ENCODE data around the gene KHDRBS1.

GRCh38 chr1:32001863-32002262 lies 11.8 kb upstream of the KHDRBS1 start:
- no peak for TF ChIP-seq CTCF (IDR thresholded peaks at IDR 0.05; ENCODE audit: low read depth, low read length, missing input control)
- no peak for TF ChIP-seq NR2F2 (IDR thresholded peaks at IDR 0.05)
- no peak for TF ChIP-seq GABPA (IDR thresholded peaks at IDR 0.05 in 1 of 2, conservative IDR thresholded peaks at IDR 0.05 in 1 of 2)
- no peak for TF ChIP-seq TAF1 (conservative IDR thresholded peaks at IDR 0.05)
- no peak for TF ChIP-seq REST (IDR thresholded peaks at IDR 0.05)
- no peak for TF ChIP-seq MAX (IDR thresholded peaks at IDR 0.05)
- TF ChIP-seq ATF3 (IDR thresholded peaks at IDR 0.05), result no peak
- TF ChIP-seq JUND (IDR thresholded peaks at IDR 0.05), result no peak
- TF ChIP-seq HNF4A (conservative IDR thresholded peaks at IDR 0.05), result no peak
- no peak for TF ChIP-seq YY1 (IDR thresholded peaks at IDR 0.05)
- TF ChIP-seq RAD21 (IDR thresholded peaks at IDR 0.05), result no peak
- no peak for TF ChIP-seq EGR1 (IDR thresholded peaks at IDR 0.05; ENCODE audit: low read depth in 2 of 2)
- no peak for TF ChIP-seq FOXA1 (IDR thresholded peaks at IDR 0.05)

Measured in liver (tissue), 3 donors.